Suprapubic skin (tissue), 4 donors: ENCODE measurements around the gene GATAD2A. TPM values are rescaled to one million over a fixed set of nuclear protein-coding genes. Genes with fewer than 3 reads are reported as not detected.

ENCODE experiments used
- DNase-seq, 2 donors: peaks; one replicate each; pipeline ENCODE4 v3.0.0-alpha.2; 2019; ENCODE audit warnings: low spot score in 2 of 2
- H3K27ac ChIP-seq: fragments of 200-600 bp; sonication (generic); one replicate; pipeline ENCODE4 v1.5.1; 2019
- H3K27me3 ChIP-seq: fragments of 200-600 bp; sonication (generic); one replicate; pipeline ENCODE4 v1.5.1; 2019
- H3K36me3 ChIP-seq: fragments of 200-600 bp; sonication (generic); one replicate; pipeline ENCODE4 v1.5.1; 2019
- H3K4me1 ChIP-seq: fragments of 200-600 bp; sonication (generic); one replicate; pipeline ENCODE4 v1.5.1; 2019
- H3K4me3 ChIP-seq: fragments of 200-600 bp; sonication (generic); one replicate; pipeline ENCODE4 v1.5.1; 2019; ENCODE audit warnings: mild to moderate bottlenecking
- H3K9me3 ChIP-seq: fragments of 200-600 bp; sonication (generic); one replicate; pipeline ENCODE4 v1.5.1; 2019
- CTCF ChIP-seq, 2 donors: fragments of 200-600 bp in 1 of 2; fragments of 450-650 bp in 1 of 2; sonication (generic) in 1 of 2; IDR thresholded peaks; one replicate each; pipeline ENCODE4 v1.5.1; 2016 to 2019; ENCODE audit warnings: antibody characterized with exemption in 2 of 2, mild to moderate bottlenecking in 1 of 2, moderate library complexity in 1 of 2
- EP300 ChIP-seq: sonication (generic); formaldehyde crosslinking; IDR thresholded peaks from one replicate; pipeline ENCODE4 v1.6.1; 2017; ENCODE audit warnings: antibody characterized with exemption
- POLR2A ChIP-seq, 2 donors: fragments of 450-650 bp; IDR thresholded peaks; one replicate each; pipeline ENCODE4 v1.6.1; 2017; ENCODE audit warnings: antibody characterized with exemption in 2 of 2, mild to moderate bottlenecking in 2 of 2, moderate library complexity in 2 of 2
- POLR2AphosphoS5 ChIP-seq, 3 donors: sonication (generic); formaldehyde crosslinking; IDR thresholded peaks; one replicate each; pipeline ENCODE4 v1.6.1; 2017; ENCODE audit warnings: antibody characterized with exemption in 3 of 3
- WGBS: methylation state at CpG from one replicate; pipeline ENCODE4 v1.1.5; 2018; 5-methylcytosine and 5-hydroxymethylcytosine counted together
- total RNA-seq, 4 donors: library from RNA; depleted of rRNA; stranded (reverse); fragments of >200 nt; gene quantifications; one replicate each; pipeline ENCODE4 v1.1.0, GENCODE V29; 2016

The GATAD2A gene
- total RNA-seq, 4 donors from 2014 or later = 83.1 to 88.8 (median 86.4) TPM

DNA sequence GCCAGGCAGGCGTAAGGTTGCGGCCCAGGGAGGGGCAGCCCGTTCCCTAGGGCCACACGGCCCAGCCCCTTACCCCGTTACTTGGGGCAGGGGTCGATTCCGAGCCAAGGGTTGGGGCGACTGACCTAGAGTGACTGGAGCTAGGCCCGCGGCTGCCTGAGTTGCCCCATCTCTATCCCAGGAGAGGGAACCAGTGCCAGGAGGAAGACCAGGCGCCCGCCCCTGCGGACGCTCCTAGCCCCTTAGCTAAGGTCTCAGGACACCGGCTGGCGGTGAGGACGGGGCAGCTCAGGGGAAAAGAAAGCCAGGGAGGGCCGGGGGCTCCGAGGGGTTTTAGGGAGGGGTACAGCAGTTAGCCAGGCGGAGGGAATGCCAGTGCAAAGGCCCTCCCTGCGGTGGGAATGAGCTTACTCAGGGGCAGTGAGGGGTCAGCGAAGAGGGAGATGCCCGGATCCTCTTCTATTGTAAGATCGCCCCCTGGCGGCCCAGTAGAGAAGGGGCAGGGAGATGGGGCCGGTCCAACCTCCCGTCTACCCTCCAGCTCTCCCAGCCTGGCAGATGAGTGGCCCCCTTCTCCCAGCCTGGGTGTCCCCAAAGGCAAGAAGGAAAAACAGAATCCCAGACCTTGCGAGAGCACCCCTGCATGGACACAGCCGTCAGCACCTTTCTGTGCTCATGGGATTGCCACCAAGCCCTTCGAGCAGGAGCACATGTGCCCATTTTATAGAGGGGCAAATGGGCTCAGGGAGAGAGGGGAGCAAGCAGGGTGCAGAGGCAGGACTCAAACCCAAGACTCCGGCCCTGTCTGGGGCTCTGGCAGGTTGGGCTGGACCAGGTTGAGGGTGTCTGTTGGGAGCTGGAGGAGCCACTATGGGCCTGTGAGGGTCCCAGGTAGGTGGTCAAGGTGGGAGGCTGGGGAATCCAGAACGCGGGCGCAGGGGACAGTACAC, 148.9 kb downstream of the GATAD2A start:
- Histone ChIP-seq H3K36me3 (no peaks in the 10 kb centered on the region), H3K4me3 (no peak overlapping the region), H3K27ac (no peak overlapping the region), H3K27me3 (peaks cover 14% of the 10 kb centered on the region), H3K4me1 (peaks cover 3% of the 10 kb centered on the region), H3K9me3 (no peaks in the 10 kb centered on the region)
- no peak for DNase-seq
- TF ChIP-seq POLR2AphosphoS5 (IDR thresholded peaks at IDR 0.05) = no peak
- peak; percentile 35 to 71 for TF ChIP-seq CTCF (IDR thresholded peaks at IDR 0.05)
- WGBS = 55% methylated on average over 22 of the region's 34 CpGs

- Histone ChIP-seq H3K4me3 (no peak overlapping the region), H3K4me1 (no peaks in the 10 kb centered on the region), H3K27ac (no peak overlapping the region), H3K36me3 (no peaks in the 10 kb centered on the region), H3K9me3 (no peaks in the 10 kb centered on the region), H3K27me3 (no peaks in the 10 kb centered on the region)
- TF ChIP-seq CTCF (IDR thresholded peaks at IDR 0.05) (no peak), EP300 (no peak), POLR2A (IDR thresholded peaks at IDR 0.05) (no peak), POLR2AphosphoS5 (IDR thresholded peaks at IDR 0.05) (no peak)
- WGBS = 64% methylated on average over 4 of the region's 15 CpGs
- DNase-seq = no peak
These were observed 152.6 kb downstream of the GATAD2A start for GRCh38 chr19:19558055-19558454.

Other genes starting within 250 kb of the GATAD2A start
- 1 to 10 TPM in 1 of 4 donors, under 1 TPM in 2, not detected in 1; 0.68 to 1.8 (median 0.73) TPM for gene MEF2B, start 235.4 kb upstream of the GATAD2A start, total RNA-seq
- 10 to 100 TPM in 3 of 4 donors, 1 to 10 TPM in 1; 6.9 to 33.9 (median 17.9) TPM for gene BORCS8, start 213.5 kb upstream of the GATAD2A start, total RNA-seq
- gene RFXANK, start 213.4 kb upstream of the GATAD2A start, total RNA-seq = 10 to 100 TPM; 37.9 to 47.6 (median 45.7) TPM
- gene NR2C2AP, start 202.3 kb upstream of the GATAD2A start, total RNA-seq = 10 to 100 TPM; 16.6 to 30.9 (median 24.9) TPM
- not detected for gene NCAN, start 193.7 kb upstream of the GATAD2A start, total RNA-seq
- gene TM6SF2, start 132.4 kb upstream of the GATAD2A start, total RNA-seq = under 1 TPM in 1 of 4 donors, not detected in 3; 0.42 TPM
- 10 to 100 TPM; 23.1 to 64.8 (median 31.3) TPM for gene SUGP1, start 85.2 kb upstream of the GATAD2A start, total RNA-seq
- gene MAU2, start 84.8 kb upstream of the GATAD2A start, total RNA-seq = 100 to 1,000 TPM in 1 of 4 donors, 10 to 100 TPM in 3; 59.5 to 220 (median 77.6) TPM
- gene TSSK6, start 109.9 kb downstream of the GATAD2A start, total RNA-seq = 1 to 10 TPM; 1.9 to 3.8 (median 3.0) TPM
- gene NDUFA13, start 110.5 kb downstream of the GATAD2A start, total RNA-seq = 100 to 1,000 TPM in 3 of 4 donors, 10 to 100 TPM in 1; 94.4 to 160 (median 109) TPM
- gene YJEFN3, start 123.2 kb downstream of the GATAD2A start, total RNA-seq = 10 to 100 TPM in 1 of 4 donors, 1 to 10 TPM in 3; 1.1 to 12.0 (median 1.7) TPM
- gene CILP2, start 132.6 kb downstream of the GATAD2A start, total RNA-seq = under 1 TPM; 0.15 to 0.44 (median 0.21) TPM
- 10 to 100 TPM in 1 of 4 donors, 1 to 10 TPM in 3; 3.3 to 14.9 (median 4.8) TPM for gene PBX4, start 213.0 kb downstream of the GATAD2A start, total RNA-seq
- gene LPAR2, start 222.5 kb downstream of the GATAD2A start, total RNA-seq = 10 to 100 TPM; 27.4 to 36.2 (median 32.6) TPM
- 10 to 100 TPM; 10.1 to 14.4 (median 13.4) TPM for gene GMIP, start 238.0 kb downstream of the GATAD2A start, total RNA-seq